ENCODE results near the gene RAB22A. TPM values are rescaled to one million over a fixed set of nuclear protein-coding genes. Genes with fewer than 3 reads are reported as not detected.

RAB22A gene
- total and polyA plus RNA-seq, 7 donors, result 8.0 to 21.6 (median 17.6) TPM

GRCh38 chr20:58392286-58392685 is 82.8 kb downstream of the RAB22A start:
- Histone ChIP-seq H3K9me3 (no peaks in the 10 kb centered on the region), H3K36me3 (no peaks in the 10 kb centered on the region), H3K27ac (no peak overlapping the region), H3K4me3 (no peak overlapping the region), H3K4me1 (peaks cover 0 to 56% (median 47%) of the 10 kb centered on the region in 4 donors), H3K27me3 (no peaks in the 10 kb centered on the region)
- intact Hi-C loops (cut with DNase I), result no loop called here
- no peak for TF ChIP-seq CTCF (IDR thresholded peaks at IDR 0.05)
- TF ChIP-seq EP300 (IDR thresholded peaks at IDR 0.05), result no peak
- TF ChIP-seq POLR2AphosphoS5 (IDR thresholded peaks at IDR 0.05), result no peak
- TF ChIP-seq POLR2A (IDR thresholded peaks at IDR 0.05), result no peak
- WGBS, 2 donors, result 75 to 85% methylated on average over 4 of the region's 4 CpGs
- DNase-seq, result no peak

- H3K36me3 ChIP-seq, result no peaks in the 10 kb centered on the region
- H3K27me3 ChIP-seq, result no peaks in the 10 kb centered on the region
- no peak for DNase-seq
- WGBS, 2 donors, result 77 to 78% methylated on average over 3 of the region's 3 CpGs
- TF ChIP-seq CTCF (IDR thresholded peaks at IDR 0.05) (no peak), POLR2AphosphoS5 (IDR thresholded peaks at IDR 0.05) (no peak), EP300 (IDR thresholded peaks at IDR 0.05) (no peak), POLR2A (IDR thresholded peaks at IDR 0.05) (no peak)
- H3K27ac ChIP-seq, result no peak overlapping the region
- no peaks in the 10 kb centered on the region for H3K9me3 ChIP-seq
- H3K4me3 ChIP-seq, result no peak overlapping the region
- peaks cover 0 to 66% (median 55%) of the 10 kb centered on the region in 4 donors for H3K4me1 ChIP-seq
- intact Hi-C loops (cut with DNase I), result no loop called here
These were observed 83.8 kb downstream of the RAB22A start for GRCh38 chr20:58393299-58393698.

GRCh38 chr20:58394801-58395200 is 85.3 kb downstream of the RAB22A start:
- Histone ChIP-seq H3K9me3 (no peaks in the 10 kb centered on the region), H3K27me3 (no peaks in the 10 kb centered on the region), H3K4me1 (peaks cover 0 to 79% (median 61%) of the 10 kb centered on the region in 4 donors), H3K27ac (no peak overlapping the region), H3K36me3 (no peaks in the 10 kb centered on the region), H3K4me3 (no peak overlapping the region)
- 40 to 81% methylated on average over 4 of the region's 4 CpGs for WGBS, 2 donors
- TF ChIP-seq POLR2A (IDR thresholded peaks at IDR 0.05) (no peak), POLR2AphosphoS5 (IDR thresholded peaks at IDR 0.05) (no peak), CTCF (IDR thresholded peaks at IDR 0.05) (no peak), EP300 (IDR thresholded peaks at IDR 0.05) (no peak)
- intact Hi-C loops (cut with DNase I), result no loop called here
- DNase-seq, result no peak

GRCh38 chr20:58395604-58396003 is 86.1 kb downstream of the RAB22A start:
- DNase-seq, result no peak
- H3K9me3 ChIP-seq, result no peaks in the 10 kb centered on the region
- intact Hi-C loops (cut with DNase I), result no loop called here
- WGBS, 2 donors, result 89 to 93% methylated on average over 3 of the region's 3 CpGs
- H3K36me3 ChIP-seq, result no peaks in the 10 kb centered on the region
- peaks cover 0 to 79% (median 55%) of the 10 kb centered on the region in 4 donors for H3K4me1 ChIP-seq
- no peak overlapping the region for H3K4me3 ChIP-seq
- H3K27ac ChIP-seq, result no peak overlapping the region
- TF ChIP-seq EP300 (IDR thresholded peaks at IDR 0.05), result no peak
- H3K27me3 ChIP-seq, result no peaks in the 10 kb centered on the region

GRCh38 chr20:58397429-58397828 is 87.9 kb downstream of the RAB22A start:
- Histone ChIP-seq H3K27ac (no peak overlapping the region), H3K9me3 (no peaks in the 10 kb centered on the region), H3K4me3 (no peak overlapping the region), H3K27me3 (no peaks in the 10 kb centered on the region), H3K36me3 (no peaks in the 10 kb centered on the region), H3K4me1 (peaks cover 0 to 70% (median 47%) of the 10 kb centered on the region in 4 donors)
- 95 to 99% methylated on average over 6 of the region's 6 CpGs for WGBS, 2 donors
- no peak for TF ChIP-seq CTCF (IDR thresholded peaks at IDR 0.05)
- no peak for TF ChIP-seq EP300 (IDR thresholded peaks at IDR 0.05)
- no peak for TF ChIP-seq POLR2A (IDR thresholded peaks at IDR 0.05)
- DNase-seq, result no peak
- intact Hi-C loops (cut with DNase I), result no loop called here

Measured in sigmoid colon (tissue), 7 donors.